C4-2B (cell line): ENCODE data around the gene UBFD1.
"Not testable (repeated sequence)": the region's sequence is repeated elsewhere in the genome, so short reads cannot be mapped to it uniquely, and the experiment has no call there.

ENCODE experiments used
- H3K27ac ChIP-seq: fragments of 450-650 bp; 2 replicates; pipeline ENCODE4 v1.5.1; 2017
- ZFX ChIP-seq: fragments of 450-650 bp; IDR thresholded peaks from 2 replicates; pipeline ENCODE4 v1.6.1; 2017
- TF ChIP-seq, protein P1 (sequence below): fragments of 450-650 bp; conservative IDR thresholded peaks from 2 replicates; pipeline ENCODE4 v1.5.1; 2017; ENCODE audit warnings: mild to moderate bottlenecking

Gene UBFD1

DNA sequence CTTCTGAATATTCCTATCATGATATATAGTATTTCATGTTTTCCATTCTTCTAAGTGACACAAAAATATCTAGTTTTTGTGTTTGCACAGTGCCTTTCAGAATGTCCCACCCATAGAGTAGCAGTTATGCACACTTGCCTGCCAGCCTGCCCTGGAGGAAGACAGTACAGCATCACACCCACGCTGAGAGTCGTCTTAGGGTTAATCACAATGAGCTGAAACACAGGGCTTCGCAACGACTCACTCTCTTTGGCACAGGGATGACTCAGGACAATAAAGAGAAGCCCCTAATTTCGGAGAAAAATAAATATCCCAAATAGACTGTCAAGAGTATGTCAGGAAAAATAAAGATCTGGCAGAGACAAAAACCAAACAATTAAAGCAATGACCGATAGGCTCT, 50.2 kb downstream of the UBFD1 start:
- TF ChIP-seq, protein P1, sequence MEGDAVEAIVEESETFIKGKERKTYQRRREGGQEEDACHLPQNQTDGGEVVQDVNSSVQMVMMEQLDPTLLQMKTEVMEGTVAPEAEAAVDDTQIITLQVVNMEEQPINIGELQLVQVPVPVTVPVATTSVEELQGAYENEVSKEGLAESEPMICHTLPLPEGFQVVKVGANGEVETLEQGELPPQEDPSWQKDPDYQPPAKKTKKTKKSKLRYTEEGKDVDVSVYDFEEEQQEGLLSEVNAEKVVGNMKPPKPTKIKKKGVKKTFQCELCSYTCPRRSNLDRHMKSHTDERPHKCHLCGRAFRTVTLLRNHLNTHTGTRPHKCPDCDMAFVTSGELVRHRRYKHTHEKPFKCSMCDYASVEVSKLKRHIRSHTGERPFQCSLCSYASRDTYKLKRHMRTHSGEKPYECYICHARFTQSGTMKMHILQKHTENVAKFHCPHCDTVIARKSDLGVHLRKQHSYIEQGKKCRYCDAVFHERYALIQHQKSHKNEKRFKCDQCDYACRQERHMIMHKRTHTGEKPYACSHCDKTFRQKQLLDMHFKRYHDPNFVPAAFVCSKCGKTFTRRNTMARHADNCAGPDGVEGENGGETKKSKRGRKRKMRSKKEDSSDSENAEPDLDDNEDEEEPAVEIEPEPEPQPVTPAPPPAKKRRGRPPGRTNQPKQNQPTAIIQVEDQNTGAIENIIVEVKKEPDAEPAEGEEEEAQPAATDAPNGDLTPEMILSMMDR = no peak
- TF ChIP-seq ZFX = no peak
- H3K27ac ChIP-seq = no peak overlapping the region

DNA sequence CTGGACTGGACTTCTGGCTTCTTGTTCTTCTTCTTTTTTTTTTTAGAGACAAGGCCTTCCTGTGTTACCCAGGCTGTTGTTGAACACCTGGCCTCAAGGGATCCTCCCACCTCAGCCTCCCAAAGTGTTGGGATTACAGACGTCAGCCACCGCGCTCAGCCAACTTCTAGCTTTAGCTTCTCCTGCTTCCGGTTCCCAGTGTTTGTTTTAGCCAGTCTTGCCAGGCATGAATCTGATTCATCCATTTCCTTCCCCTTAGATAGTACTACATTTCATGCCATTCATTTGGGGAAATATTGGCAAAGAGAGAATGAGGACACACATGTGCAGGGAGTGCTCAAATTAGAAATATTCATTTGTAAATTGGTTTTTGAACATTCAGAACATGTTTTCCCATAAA, 50.7 kb downstream of the UBFD1 start:
- TF ChIP-seq, protein P1 = no peak
- TF ChIP-seq ZFX = no peak
- no peak overlapping the region for H3K27ac ChIP-seq

DNA sequence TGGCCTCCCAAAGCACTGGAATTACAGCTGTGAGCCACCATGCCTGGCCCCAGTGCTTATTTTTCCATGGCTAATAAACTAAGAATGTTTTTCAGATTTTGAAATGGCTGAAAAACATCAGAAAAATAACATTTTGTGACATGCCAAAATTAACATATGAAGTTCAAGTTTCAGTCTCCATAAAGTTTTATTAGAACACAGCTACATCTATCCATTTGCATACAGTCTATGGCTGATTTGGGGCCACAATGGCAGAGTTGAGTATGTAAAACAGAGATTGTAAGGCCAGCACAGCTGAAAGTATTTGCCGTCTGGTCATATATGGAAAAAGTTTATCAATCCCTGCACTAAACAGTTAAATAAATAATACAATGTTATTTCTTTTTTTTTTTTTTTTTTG, 52.4 kb downstream of the UBFD1 start:
- no peak overlapping the region for H3K27ac ChIP-seq
- no peak for TF ChIP-seq ZFX

DNA sequence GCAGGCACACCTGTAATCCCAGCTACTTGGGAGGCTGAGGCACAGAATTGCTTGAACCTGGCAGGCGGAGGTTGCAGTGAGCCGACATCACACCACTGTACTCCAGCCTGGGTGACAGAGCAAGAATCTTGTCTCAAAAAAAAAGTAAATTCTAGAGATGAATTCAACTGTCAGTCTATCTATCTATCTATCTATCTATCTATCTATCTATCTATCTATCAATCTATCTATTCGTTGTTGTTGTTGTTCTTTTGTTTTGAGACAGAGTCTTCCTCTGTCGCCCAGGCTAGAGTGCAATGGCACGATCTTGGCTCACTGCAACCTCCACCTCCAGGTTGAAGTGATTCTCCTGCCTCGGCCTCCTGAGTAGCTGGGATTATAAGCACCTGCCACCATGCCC, 53.4 kb downstream of the UBFD1 start:
- not testable (repeated sequence) for H3K27ac ChIP-seq

DNA sequence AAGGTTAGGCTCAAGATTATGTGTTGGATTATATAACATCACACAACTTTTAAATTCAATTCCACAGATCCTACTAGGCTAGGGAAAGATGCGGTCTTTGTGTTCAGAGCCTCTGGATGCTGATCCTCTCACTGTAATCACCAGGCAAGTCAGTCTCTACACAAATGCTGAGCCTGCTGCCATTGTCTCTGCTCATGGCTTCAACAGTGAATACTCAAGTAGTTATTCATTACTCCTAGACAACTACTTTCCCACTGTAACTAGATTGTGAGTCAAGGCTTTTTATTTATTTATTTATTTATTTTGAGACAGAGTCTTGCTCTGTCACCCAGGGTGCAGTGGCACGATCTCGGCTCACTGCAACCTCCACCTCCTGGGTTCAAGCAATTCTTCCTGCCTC, 54.4 kb downstream of the UBFD1 start:
- TF ChIP-seq ZFX = no peak
- TF ChIP-seq, protein P1 = no peak
- no peak overlapping the region for H3K27ac ChIP-seq

DNA sequence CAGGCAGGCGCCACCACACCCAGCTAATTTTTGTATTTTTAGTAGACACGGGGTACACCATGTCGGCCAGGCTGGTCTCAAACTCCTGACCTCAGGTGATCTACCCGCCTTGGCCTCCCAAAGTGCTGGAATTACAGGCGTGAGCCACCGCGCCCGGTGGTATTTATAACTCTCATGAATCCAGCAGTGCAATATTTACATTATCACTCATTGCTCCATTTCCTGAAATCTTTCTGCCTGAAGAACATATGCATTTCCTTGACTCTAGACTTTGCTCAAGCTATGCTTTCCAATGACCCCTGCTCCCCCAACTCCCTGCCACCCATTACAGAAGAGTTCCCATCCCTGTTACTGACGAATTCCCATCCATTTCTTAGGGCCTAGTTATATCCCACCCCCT, 58.3 kb downstream of the UBFD1 start:
- no peak overlapping the region for H3K27ac ChIP-seq
- no peak for TF ChIP-seq ZFX
- TF ChIP-seq, protein P1 = no peak
